GM12878 (cell line): ENCODE data around the gene INO80C. TPM values are rescaled to one million over a fixed set of nuclear protein-coding genes. Genes with fewer than 3 reads are reported as not detected.
A peak's percentile ranks its signal among the peaks of the same experiment; 100 is the strongest.

ENCODE experiments used
- ATAC-seq: fragments of 200-7000 bp; cut with Tn5 transposase; 3 replicates; pipeline ENCODE4 v1.9.1; 2020; ENCODE audit warnings: mild to moderate bottlenecking, moderate library complexity
- BruUV-seq: library from RNA; stranded (reverse); fragments of 400-500 nt; replicated peaks from 2 replicates; lab custom pipeline; 2021; lab: Mats Ljungman, UMichigan
- CTCF ChIA-PET: fragments of 300-600 bp; sonication (Branson Sonifier 250); formaldehyde crosslinking; extraction: SDS; loops from one replicate; lab custom pipeline; 2021; ENCODE audit warnings: inconsistent platforms; lab: Yijun Ruan, JAX
- POLR2A ChIA-PET: fragments of 350-600 bp; formaldehyde crosslinking; extraction: SDS; loops from one replicate; lab custom pipeline; 2021; ENCODE audit warnings: inconsistent platforms; lab: Charles Lee
- RAD21 ChIA-PET: fragments of 300-600 bp; sonication (Branson Sonifier 250); formaldehyde crosslinking; loops from one replicate; lab custom pipeline; 2023; ENCODE audit warnings: antibody characterized with exemption; ENCODE audit not compliant: unreplicated experiment; lab: Charles Lee
- SMC1A ChIA-PET: fragments of 300-600 bp; sonication (Branson Sonifier 250); formaldehyde crosslinking; loops from one replicate; lab custom pipeline; 2023; ENCODE audit not compliant: unreplicated experiment, uncharacterized antibody; lab: Charles Lee
- DNase-seq: peaks from one replicate; pipeline ENCODE4 v3.0.0-alpha.2; 2011; ENCODE audit warnings: low read depth, low spot score
- FAIRE-seq: peaks from 3 replicates; lab custom pipeline; 2011; peaks lifted over from hg19 to GRCh38; lab: Jason Lieb, UNC
- H2AFZ ChIP-seq: 2 replicates; pipeline ENCODE4 v1.6.0; 2011; ENCODE audit warnings: low read depth, low read length, control low read depth; ENCODE audit not compliant: control insufficient read depth
- H3K27ac ChIP-seq: 2 replicates; pipeline ENCODE4 v1.5.1; 2011; ENCODE audit warnings: control low read depth; ENCODE audit not compliant: control insufficient read depth, insufficient read depth
- H3K27me3 ChIP-seq, 2 experiments: replicated peaks in 1 of 2; 2 replicates each; pipeline versions ENCODE4 v1.6.0 to v1.6.1; 2011; ENCODE audit warnings: low read length in 1 of 2; ENCODE audit not compliant: control insufficient read depth in 2 of 2, insufficient read depth in 2 of 2
- H3K36me3 ChIP-seq, 2 experiments: 2 replicates each; pipeline ENCODE4 v1.5.1; 2011; ENCODE audit warnings: low read length in 1 of 2; ENCODE audit not compliant: control insufficient read depth in 2 of 2, insufficient read depth in 2 of 2
- H3K4me1 ChIP-seq: 2 replicates; pipeline ENCODE4 v1.6.1; 2011; ENCODE audit warnings: mild to moderate bottlenecking, low read length, moderate library complexity, mixed read lengths; ENCODE audit not compliant: control insufficient read depth, insufficient read depth
- H3K4me2 ChIP-seq: 2 replicates; pipeline ENCODE4 v1.6.0; 2011; ENCODE audit warnings: control low read depth; ENCODE audit not compliant: control insufficient read depth, insufficient read depth
- H3K4me3 ChIP-seq: fragments of 200-600 bp; sonication (generic); 2 replicates; pipeline ENCODE4 v1.5.1; 2016
- H3K79me2 ChIP-seq: 2 replicates; pipeline ENCODE4 v1.6.0; 2011; ENCODE audit warnings: low read length; ENCODE audit not compliant: control insufficient read depth, insufficient read depth
- H3K9ac ChIP-seq: 2 replicates; pipeline ENCODE4 v1.8.0; 2011; ENCODE audit warnings: low read length, control low read depth, mixed read lengths; ENCODE audit not compliant: control insufficient read depth, insufficient read depth
- H3K9me3 ChIP-seq: replicated peaks from 3 replicates; pipeline ENCODE4 v1.5.1; 2011; ENCODE audit warnings: mild to moderate bottlenecking, low read length; ENCODE audit not compliant: control insufficient read depth, insufficient read depth
- H4K20me1 ChIP-seq: 2 replicates; pipeline ENCODE4 v1.6.0; 2011; ENCODE audit not compliant: control insufficient read depth, insufficient read depth
- CHD2 ChIP-seq: IDR thresholded peaks from 2 replicates; pipeline ENCODE4 v1.6.1; 2011; ENCODE audit warnings: low read depth, low read length, improper control_type of control experiment, borderline replicate concordance
- CREB1 ChIP-seq: IDR thresholded peaks from 2 replicates; pipeline ENCODE4 v1.6.1; 2012; ENCODE audit warnings: low read depth, mild to moderate bottlenecking, inconsistent platforms
- IKZF1 ChIP-seq: fragments of 450-650 bp; conservative IDR thresholded peaks from 2 replicates; pipeline ENCODE4 v1.6.1; 2017; ENCODE audit warnings: antibody characterized with exemption, mild to moderate bottlenecking
- IRF4 ChIP-seq: IDR thresholded peaks from 2 replicates; pipeline ENCODE4 v1.6.1; 2011; ENCODE audit warnings: low read depth, low read length
- KDM1A ChIP-seq: fragments of 200-600 bp; sonication (generic); IDR thresholded peaks from 2 replicates; pipeline ENCODE4 v1.6.1; 2016; ENCODE audit warnings: borderline replicate concordance
- KLF5 ChIP-seq: fragments of 450-650 bp; IDR thresholded peaks from 2 replicates; pipeline ENCODE4 v1.6.1; 2014; ENCODE audit warnings: mild to moderate bottlenecking; ENCODE audit not compliant: partially characterized antibody
- MEF2A ChIP-seq: IDR thresholded peaks from 2 replicates; pipeline ENCODE4 v1.6.1; 2011; ENCODE audit warnings: low read depth, mild to moderate bottlenecking, low read length, moderate library complexity; ENCODE audit not compliant: insufficient read depth
- NFIC ChIP-seq: IDR thresholded peaks from 2 replicates; pipeline ENCODE4 v1.6.1; 2012; ENCODE audit warnings: low read depth, mild to moderate bottlenecking, inconsistent platforms, low read length, moderate library complexity
- RB1 ChIP-seq: fragments of 450-650 bp; formaldehyde crosslinking; IDR thresholded peaks from 2 replicates; pipeline ENCODE4 v1.6.1; 2017; ENCODE audit warnings: mild to moderate bottlenecking, borderline replicate concordance
- RELB ChIP-seq: fragments of 450-650 bp; IDR thresholded peaks from 2 replicates; pipeline ENCODE4 v1.6.1; 2017; ENCODE audit warnings: low read depth, mild to moderate bottlenecking, moderate library complexity
- RUNX3 ChIP-seq: IDR thresholded peaks from 2 replicates; pipeline ENCODE4 v1.6.1; 2012; ENCODE audit warnings: low read length, inconsistent platforms
- SMAD5 ChIP-seq: IDR thresholded peaks from 2 replicates; pipeline ENCODE4 v1.6.1; 2016; ENCODE audit warnings: antibody characterized with exemption, low read depth
- SP1 ChIP-seq: IDR thresholded peaks from one replicate; pipeline ENCODE4 v1.6.1; 2011; ENCODE audit warnings: low read depth, low read length
- TCF12 ChIP-seq: IDR thresholded peaks from 2 replicates; pipeline ENCODE4 v1.6.1; 2011; ENCODE audit warnings: low read depth, mild to moderate bottlenecking, low read length
- ZNF274 ChIP-seq: IDR thresholded peaks from one replicate; pipeline ENCODE4 v1.8.0; 2011; ENCODE audit not compliant: insufficient read length, insufficient read depth
- ZZZ3 ChIP-seq: IDR thresholded peaks from 2 replicates; pipeline ENCODE4 v1.6.1; 2011; ENCODE audit warnings: low read depth; ENCODE audit not compliant: control insufficient read depth, insufficient read length
- WGBS: methylation state at CpG from one replicate; pipeline ENCODE4 v1.1.6; 2016; ENCODE audit warnings: low lambda C conversion rate; ENCODE audit not compliant: insufficient replicate concordance, insufficient coverage; ENCODE audit errors: missing lambda C conversion rate; 5-methylcytosine and 5-hydroxymethylcytosine counted together
- in situ Hi-C: fragments of 300-500 bp; cut with MboI; formaldehyde crosslinking; loops from 9 replicates; pipeline ENCODE4 v1.14.3; 2018; ENCODE audit warnings: mixed read lengths
- intact Hi-C: fragments of 100-400 bp; cut with micrococcal nuclease; formaldehyde crosslinking; loops from one replicate; pipeline ENCODE4 v1.14.2; 2022; ENCODE audit not compliant: unreplicated experiment
- polyA plus RNA-seq, 11 experiments: library from polyadenylated mRNA; depleted of rRNA in 4 of 11; unstranded in 6 of 11; stranded (reverse) in 5 of 11; fragments of >200 nt; fragmentation: Nextera tagmentation in 4 of 11; fragmentation: Illumina TruSeq in 1 of 11; extraction: Ambion mirVana in 4 of 11; extraction: Trizol in 1 of 11; gene quantifications; 1 replicate in 1 of 11; 2 replicates in 10 of 11; pipeline versions ENCODE4 v1.2.1 to v1.2.3, GENCODE V29; 2011 to 2016; ENCODE audit warnings: inconsistent platforms in 2 of 11, missing spikeins in 2 of 11, low read depth in 1 of 11
- total RNA-seq, 4 experiments: library from RNA; depleted of rRNA in 3 of 4; stranded (reverse); fragments of >200 nt in 3 of 4; fragmentation: Illumina TruSeq in 1 of 4; extraction: Trizol in 1 of 4; gene quantifications; 2 replicates each; pipeline versions ENCODE4 v1.2.1 to v1.2.3, GENCODE V29; 2013 to 2021
- TF ChIP-seq, protein P1 (sequence below): fragments of 150-350 bp; IDR thresholded peaks from 2 replicates; pipeline ENCODE4 v1.6.1; 2016; ENCODE audit warnings: low read depth, low read length
- TF ChIP-seq, protein P2 (sequence below): fragments of 450-650 bp; IDR thresholded peaks from 2 replicates; pipeline ENCODE4 v1.6.1; 2017; ENCODE audit warnings: borderline replicate concordance

The INO80C gene
- total and polyA plus RNA-seq, 10 of the 15 experiments (the other 5 are each of a cell fraction or from before 2014, with no cell fraction given), result 9.9 to 43.2 (median 30.1) TPM

GRCh38 chr18:35511428-35511827, 13.7 kb upstream of the INO80C start (continued):
- TF ChIP-seq RELB, result peak; percentile 89
- 0 out of 2 replicates have a peak, but pooled peaks have one; percentile 55 for TF ChIP-seq IRF4
- peak; percentile 42; the same call in 1 of the 2 replicates for TF ChIP-seq NFIC
- TF ChIP-seq KLF5, result no peak
- TF ChIP-seq, all 136 proteins: peak for 30

GRCh38 chr18:35510076-35510651, 12.4 kb upstream of the INO80C start:
- intact Hi-C loops (loop anchor here (5.0 kb wide), 1 partner anchor 67 kb away; no protein-coding TSS in a partner anchor), in situ Hi-C loops (no loop called here)
- ChIA-PET POLR2A (interaction anchor here (0.9 kb wide), 1 partner anchor 13 kb away, joined by 4 read pairs; no protein-coding TSS in a partner anchor), SMC1A (interaction anchor here (0.8 to 4.9 kb wide), 6 partner anchors 8 to 96 kb away, joined by 3 to 39 read pairs (median 6); partner anchors contain the start of gene INO80C), CTCF (interaction anchor here (1.1 kb wide), 1 partner anchor 101 kb away, joined by 4 read pairs; no protein-coding TSS in a partner anchor), RAD21 (no interaction called here)
- FAIRE-seq, result no peak
- no peaks in the 10 kb centered on the region for H3K9me3 ChIP-seq
- H3K4me1 ChIP-seq, result peaks cover 8% of the 10 kb centered on the region
- no peak for DNase-seq
- BruUV-seq, result no TSS peak
- no peak overlapping the region for H3K27ac ChIP-seq
- no peaks in the 10 kb centered on the region for H3K27me3 ChIP-seq
- no peak overlapping the region for H3K4me2 ChIP-seq
- H3K9ac ChIP-seq, result no peak overlapping the region
- no peaks in the 10 kb centered on the region for H3K36me3 ChIP-seq
- H3K79me2 ChIP-seq, result no peaks in the 10 kb centered on the region
- no peak for ATAC-seq
- H3K4me3 ChIP-seq, result no peak overlapping the region
- 74% methylated on average over 4 of the region's 4 CpGs for WGBS
- no peak overlapping the region for H2AFZ ChIP-seq
- no peaks in the 10 kb centered on the region for H4K20me1 ChIP-seq
- TF ChIP-seq KDM1A (no peak), ZZZ3 (no peak), MEF2A (no peak), KLF5 (no peak), RUNX3 (no peak), SP1 (no peak), CHD2 (no peak), ZNF274 (no peak), IKZF1 (no peak), RB1 (no peak), TCF12 (no peak), SMAD5 (no peak), CREB1 (no peak), IRF4 (no peak)
- TF ChIP-seq, protein P1, sequence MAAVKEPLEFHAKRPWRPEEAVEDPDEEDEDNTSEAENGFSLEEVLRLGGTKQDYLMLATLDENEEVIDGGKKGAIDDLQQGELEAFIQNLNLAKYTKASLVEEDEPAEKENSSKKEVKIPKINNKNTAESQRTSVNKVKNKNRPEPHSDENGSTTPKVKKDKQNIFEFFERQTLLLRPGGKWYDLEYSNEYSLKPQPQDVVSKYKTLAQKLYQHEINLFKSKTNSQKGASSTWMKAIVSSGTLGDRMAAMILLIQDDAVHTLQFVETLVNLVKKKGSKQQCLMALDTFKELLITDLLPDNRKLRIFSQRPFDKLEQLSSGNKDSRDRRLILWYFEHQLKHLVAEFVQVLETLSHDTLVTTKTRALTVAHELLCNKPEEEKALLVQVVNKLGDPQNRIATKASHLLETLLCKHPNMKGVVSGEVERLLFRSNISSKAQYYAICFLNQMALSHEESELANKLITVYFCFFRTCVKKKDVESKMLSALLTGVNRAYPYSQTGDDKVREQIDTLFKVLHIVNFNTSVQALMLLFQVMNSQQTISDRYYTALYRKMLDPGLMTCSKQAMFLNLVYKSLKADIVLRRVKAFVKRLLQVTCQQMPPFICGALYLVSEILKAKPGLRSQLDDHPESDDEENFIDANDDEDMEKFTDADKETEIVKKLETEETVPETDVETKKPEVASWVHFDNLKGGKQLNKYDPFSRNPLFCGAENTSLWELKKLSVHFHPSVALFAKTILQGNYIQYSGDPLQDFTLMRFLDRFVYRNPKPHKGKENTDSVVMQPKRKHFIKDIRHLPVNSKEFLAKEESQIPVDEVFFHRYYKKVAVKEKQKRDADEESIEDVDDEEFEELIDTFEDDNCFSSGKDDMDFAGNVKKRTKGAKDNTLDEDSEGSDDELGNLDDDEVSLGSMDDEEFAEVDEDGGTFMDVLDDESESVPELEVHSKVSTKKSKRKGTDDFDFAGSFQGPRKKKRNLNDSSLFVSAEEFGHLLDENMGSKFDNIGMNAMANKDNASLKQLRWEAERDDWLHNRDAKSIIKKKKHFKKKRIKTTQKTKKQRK, result no peak
- TF ChIP-seq, protein P2, sequence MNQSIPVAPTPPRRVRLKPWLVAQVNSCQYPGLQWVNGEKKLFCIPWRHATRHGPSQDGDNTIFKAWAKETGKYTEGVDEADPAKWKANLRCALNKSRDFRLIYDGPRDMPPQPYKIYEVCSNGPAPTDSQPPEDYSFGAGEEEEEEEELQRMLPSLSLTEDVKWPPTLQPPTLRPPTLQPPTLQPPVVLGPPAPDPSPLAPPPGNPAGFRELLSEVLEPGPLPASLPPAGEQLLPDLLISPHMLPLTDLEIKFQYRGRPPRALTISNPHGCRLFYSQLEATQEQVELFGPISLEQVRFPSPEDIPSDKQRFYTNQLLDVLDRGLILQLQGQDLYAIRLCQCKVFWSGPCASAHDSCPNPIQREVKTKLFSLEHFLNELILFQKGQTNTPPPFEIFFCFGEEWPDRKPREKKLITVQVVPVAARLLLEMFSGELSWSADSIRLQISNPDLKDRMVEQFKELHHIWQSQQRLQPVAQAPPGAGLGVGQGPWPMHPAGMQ, result no peak
